ENCODE measurements around the gene GGT6. TPM values are rescaled to one million over a fixed set of nuclear protein-coding genes. Genes with fewer than 3 reads are reported as not detected.
A peak's percentile ranks its signal among the peaks of the same experiment; 100 is the strongest.

The GGT6 gene
- total and polyA plus RNA-seq, 2 of the 13 experiments (the other 11 are each of a cell fraction or from before 2014, with no cell fraction given), result 0.16 to 0.80 TPM

DNA sequence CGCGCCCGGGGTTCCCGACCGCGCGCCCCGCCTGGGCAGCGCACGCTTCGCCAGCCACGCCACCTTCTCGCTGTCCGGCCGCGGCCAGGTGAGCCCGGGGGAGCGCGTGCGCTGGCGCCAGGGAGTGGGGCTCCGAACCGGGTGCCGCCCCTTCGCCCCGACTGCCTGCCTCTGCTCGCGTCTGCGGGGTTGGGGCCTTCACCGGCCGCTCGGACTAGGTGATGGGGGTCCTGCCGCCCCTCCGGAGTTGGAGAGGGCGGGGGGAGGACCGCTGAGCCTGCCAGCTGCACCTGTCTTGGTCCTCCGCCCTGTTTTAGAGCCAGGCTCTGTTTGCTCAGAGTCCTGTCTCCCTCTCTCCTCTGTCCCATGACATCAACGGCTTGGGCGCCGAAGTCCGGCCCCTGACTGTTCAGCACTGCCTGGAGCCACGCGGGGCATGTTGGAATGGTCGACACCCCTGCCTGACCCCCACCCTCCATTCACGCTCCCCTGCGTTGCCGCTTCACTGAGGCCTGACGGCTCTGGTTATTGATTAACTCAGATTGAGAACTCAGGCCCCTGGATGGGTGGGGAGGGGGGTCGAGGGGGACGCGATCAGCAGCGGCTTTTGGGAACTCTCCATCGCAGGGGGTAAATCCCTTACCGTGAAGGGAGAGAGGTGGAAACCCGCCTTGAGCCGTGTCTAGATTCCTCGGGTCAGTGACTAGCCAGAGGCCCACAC, 24.7 kb upstream of the GGT6 start (continued):
- TF ChIP-seq, protein P1, sequence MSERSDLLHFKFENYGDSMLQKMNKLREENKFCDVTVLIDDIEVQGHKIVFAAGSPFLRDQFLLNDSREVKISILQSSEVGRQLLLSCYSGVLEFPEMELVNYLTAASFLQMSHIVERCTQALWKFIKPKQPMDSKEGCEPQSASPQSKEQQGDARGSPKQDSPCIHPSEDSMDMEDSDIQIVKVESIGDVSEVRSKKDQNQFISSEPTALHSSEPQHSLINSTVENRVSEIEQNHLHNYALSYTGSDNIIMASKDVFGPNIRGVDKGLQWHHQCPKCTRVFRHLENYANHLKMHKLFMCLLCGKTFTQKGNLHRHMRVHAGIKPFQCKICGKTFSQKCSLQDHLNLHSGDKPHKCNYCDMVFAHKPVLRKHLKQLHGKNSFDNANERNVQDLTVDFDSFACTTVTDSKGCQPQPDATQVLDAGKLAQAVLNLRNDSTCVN (CRISPR knock-in tag; IDR thresholded peaks at IDR 0.05; ENCODE audit: borderline replicate concordance), result no peak
- no peak for TF ChIP-seq ZNF768 (CRISPR knock-in tag; IDR thresholded peaks at IDR 0.05)
- TF ChIP-seq EED (CRISPR knock-in tag; IDR thresholded peaks at IDR 0.05), result no peak
- TF ChIP-seq, protein P2, sequence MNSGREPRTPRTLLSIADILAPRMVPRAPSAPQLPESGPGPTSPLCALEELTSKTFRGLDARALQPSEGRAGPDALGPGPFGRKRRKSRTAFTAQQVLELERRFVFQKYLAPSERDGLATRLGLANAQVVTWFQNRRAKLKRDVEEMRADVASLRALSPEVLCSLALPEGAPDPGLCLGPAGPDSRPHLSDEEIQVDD (CRISPR knock-in tag; IDR thresholded peaks at IDR 0.05; ENCODE audit: borderline replicate concordance), result no peak
- TF ChIP-seq AGO2 (optimal IDR thresholded peaks at IDR 0.05; ENCODE audit: low read depth, low read length), result peak; percentile 70
- no peak for TF ChIP-seq IKZF4 (CRISPR knock-in tag; IDR thresholded peaks at IDR 0.05; ENCODE audit: borderline replicate concordance, low read depth, not compliant biosample characterization)
- no peak for TF ChIP-seq KDM5A (IDR thresholded peaks at IDR 0.05; ENCODE audit: borderline replicate concordance, low read length)
- TF ChIP-seq PTBP1 (IDR thresholded peaks at IDR 0.05; ENCODE audit: low read depth, low read length, poor library complexity, severe bottlenecking), result no peak
- TF ChIP-seq, protein P3, sequence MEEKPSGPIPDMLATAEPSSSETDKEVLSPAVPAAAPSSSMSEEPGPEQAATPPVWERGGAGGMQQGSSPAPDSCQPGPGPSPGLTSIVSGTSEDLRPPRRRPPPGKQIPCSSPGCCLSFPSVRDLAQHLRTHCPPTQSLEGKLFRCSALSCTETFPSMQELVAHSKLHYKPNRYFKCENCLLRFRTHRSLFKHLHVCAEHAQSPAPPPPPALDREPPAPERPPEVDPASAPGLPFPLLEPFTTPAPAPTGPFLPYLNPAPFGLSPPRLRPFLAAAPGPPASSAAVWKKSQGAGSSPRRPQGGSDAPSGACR (CRISPR knock-in tag; IDR thresholded peaks at IDR 0.05), result no peak
- TF ChIP-seq, protein P4, sequence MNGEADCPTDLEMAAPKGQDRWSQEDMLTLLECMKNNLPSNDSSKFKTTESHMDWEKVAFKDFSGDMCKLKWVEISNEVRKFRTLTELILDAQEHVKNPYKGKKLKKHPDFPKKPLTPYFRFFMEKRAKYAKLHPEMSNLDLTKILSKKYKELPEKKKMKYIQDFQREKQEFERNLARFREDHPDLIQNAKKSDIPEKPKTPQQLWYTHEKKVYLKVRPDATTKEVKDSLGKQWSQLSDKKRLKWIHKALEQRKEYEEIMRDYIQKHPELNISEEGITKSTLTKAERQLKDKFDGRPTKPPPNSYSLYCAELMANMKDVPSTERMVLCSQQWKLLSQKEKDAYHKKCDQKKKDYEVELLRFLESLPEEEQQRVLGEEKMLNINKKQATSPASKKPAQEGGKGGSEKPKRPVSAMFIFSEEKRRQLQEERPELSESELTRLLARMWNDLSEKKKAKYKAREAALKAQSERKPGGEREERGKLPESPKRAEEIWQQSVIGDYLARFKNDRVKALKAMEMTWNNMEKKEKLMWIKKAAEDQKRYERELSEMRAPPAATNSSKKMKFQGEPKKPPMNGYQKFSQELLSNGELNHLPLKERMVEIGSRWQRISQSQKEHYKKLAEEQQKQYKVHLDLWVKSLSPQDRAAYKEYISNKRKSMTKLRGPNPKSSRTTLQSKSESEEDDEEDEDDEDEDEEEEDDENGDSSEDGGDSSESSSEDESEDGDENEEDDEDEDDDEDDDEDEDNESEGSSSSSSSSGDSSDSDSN (CRISPR knock-in tag; IDR thresholded peaks at IDR 0.05), result no peak; the same call in 1 of the 2 replicates
- no peak for TF ChIP-seq NBN (conservative IDR thresholded peaks at IDR 0.05)
- 0 out of 2 replicates have a peak, but pooled peaks have one; percentile 33 for TF ChIP-seq EZH2 (conservative IDR thresholded peaks at IDR 0.05; ENCODE audit: low read depth, low read length)
- no peak for TF ChIP-seq FIP1L1 (IDR thresholded peaks at IDR 0.05; ENCODE audit: borderline replicate concordance, insufficient read depth, low read depth, low read length)
- TF ChIP-seq PHF5A (CRISPR knock-in tag; IDR thresholded peaks at IDR 0.05; ENCODE audit: low read depth, unreplicated experiment), result no peak
- TF ChIP-seq ZNF547 (CRISPR knock-in tag; IDR thresholded peaks at IDR 0.05), result no peak
- no peak for TF ChIP-seq ZFP90 (CRISPR knock-in tag; IDR thresholded peaks at IDR 0.05; ENCODE audit: borderline replicate concordance)
- TF ChIP-seq, protein P5, sequence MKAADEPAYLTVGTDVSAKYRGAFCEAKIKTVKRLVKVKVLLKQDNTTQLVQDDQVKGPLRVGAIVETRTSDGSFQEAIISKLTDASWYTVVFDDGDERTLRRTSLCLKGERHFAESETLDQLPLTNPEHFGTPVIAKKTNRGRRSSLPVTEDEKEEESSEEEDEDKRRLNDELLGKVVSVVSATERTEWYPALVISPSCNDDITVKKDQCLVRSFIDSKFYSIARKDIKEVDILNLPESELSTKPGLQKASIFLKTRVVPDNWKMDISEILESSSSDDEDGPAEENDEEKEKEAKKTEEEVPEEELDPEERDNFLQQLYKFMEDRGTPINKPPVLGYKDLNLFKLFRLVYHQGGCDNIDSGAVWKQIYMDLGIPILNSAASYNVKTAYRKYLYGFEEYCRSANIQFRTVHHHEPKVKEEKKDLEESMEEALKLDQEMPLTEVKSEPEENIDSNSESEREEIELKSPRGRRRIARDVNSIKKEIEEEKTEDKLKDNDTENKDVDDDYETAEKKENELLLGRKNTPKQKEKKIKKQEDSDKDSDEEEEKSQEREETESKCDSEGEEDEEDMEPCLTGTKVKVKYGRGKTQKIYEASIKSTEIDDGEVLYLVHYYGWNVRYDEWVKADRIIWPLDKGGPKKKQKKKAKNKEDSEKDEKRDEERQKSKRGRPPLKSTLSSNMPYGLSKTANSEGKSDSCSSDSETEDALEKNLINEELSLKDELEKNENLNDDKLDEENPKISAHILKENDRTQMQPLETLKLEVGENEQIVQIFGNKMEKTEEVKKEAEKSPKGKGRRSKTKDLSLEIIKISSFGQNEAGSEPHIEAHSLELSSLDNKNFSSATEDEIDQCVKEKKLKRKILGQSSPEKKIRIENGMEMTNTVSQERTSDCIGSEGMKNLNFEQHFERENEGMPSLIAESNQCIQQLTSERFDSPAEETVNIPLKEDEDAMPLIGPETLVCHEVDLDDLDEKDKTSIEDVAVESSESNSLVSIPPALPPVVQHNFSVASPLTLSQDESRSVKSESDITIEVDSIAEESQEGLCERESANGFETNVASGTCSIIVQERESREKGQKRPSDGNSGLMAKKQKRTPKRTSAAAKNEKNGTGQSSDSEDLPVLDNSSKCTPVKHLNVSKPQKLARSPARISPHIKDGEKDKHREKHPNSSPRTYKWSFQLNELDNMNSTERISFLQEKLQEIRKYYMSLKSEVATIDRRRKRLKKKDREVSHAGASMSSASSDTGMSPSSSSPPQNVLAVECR (CRISPR knock-in tag; IDR thresholded peaks at IDR 0.05; ENCODE audit: borderline replicate concordance), result no peak; the same call in 1 of the 2 replicates
- no peak for TF ChIP-seq ZNF317 (CRISPR knock-in tag; IDR thresholded peaks at IDR 0.05)
- TF ChIP-seq ZNF546 (CRISPR knock-in tag; conservative IDR thresholded peaks at IDR 0.05), result no peak
- no peak for TF ChIP-seq FOSL1 (CRISPR knock-in tag; IDR thresholded peaks at IDR 0.05; ENCODE audit: borderline replicate concordance)
